Chondrocyte (in vitro differentiated cells): ENCODE data around the gene FBRS. TPM values are rescaled to one million over a fixed set of nuclear protein-coding genes. Genes with fewer than 3 reads are reported as not detected.

ENCODE experiments used
- DNase-seq: peaks from one replicate; pipeline ENCODE4 v3.0.0; 2021; ENCODE audit warnings: mixed read lengths, low spot score
- H3K27ac Mint-ChIP-seq: one replicate; pipeline ENCODE4 v1.8.0; 2021; ENCODE audit warnings: mild to moderate bottlenecking, moderate library complexity, mixed read lengths; ENCODE audit not compliant: unreplicated experiment
- H3K27me3 Mint-ChIP-seq: 2 replicates; pipeline ENCODE4 v1.8.0; 2021; ENCODE audit warnings: low read depth, mixed read lengths
- H3K36me3 Mint-ChIP-seq: 2 replicates; pipeline ENCODE4 v1.8.0; 2021; ENCODE audit warnings: low read depth, mixed read lengths
- H3K4me1 Mint-ChIP-seq: 2 replicates; pipeline ENCODE4 v1.8.0; 2021; ENCODE audit warnings: low read depth, mild to moderate bottlenecking, mixed read lengths
- H3K4me3 Mint-ChIP-seq: one replicate; pipeline ENCODE4 v1.8.0; 2021; ENCODE audit warnings: mild to moderate bottlenecking, moderate library complexity, mixed read lengths; ENCODE audit not compliant: unreplicated experiment
- H3K9me3 Mint-ChIP-seq: 2 replicates; pipeline ENCODE4 v1.8.0; 2021; ENCODE audit warnings: low read depth, mixed read lengths
- total RNA-seq: library from RNA; stranded (reverse); gene quantifications from 3 replicates; pipeline ENCODE4 v1.2.1, GENCODE V29; 2021
- TF ChIP-seq, protein P1 (sequence below): fragments of 200-600 bp; sonication (generic); IDR thresholded peaks from 2 replicates; pipeline ENCODE4 v1.5.0; 2021; ENCODE audit warnings: antibody characterized with exemption, mild to moderate bottlenecking, moderate library complexity

The FBRS gene
- total RNA-seq, 1 donor from 2014 or later = 49.9 TPM

DNA sequence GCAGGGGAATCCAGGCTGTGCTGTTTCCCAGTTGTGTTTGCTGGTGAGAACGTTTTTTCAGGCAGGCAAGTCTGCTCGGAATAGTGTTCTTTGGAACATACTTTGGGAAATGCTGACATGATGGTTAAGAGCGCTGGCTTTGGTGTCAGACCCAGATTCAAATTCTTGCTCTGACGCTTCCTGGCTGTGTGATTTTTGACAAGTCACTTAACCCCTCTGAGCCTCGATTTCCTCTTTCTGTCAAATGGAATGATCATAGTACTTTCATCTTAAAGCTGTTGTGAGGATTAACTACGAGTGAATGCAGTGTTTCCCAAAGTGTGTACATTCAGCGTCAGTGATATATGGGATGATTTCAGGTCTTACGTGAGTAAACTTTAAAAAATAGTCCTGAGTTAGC lies 4.8 kb downstream of the FBRS start:
- DNase-seq = no peak
- Mint-ChIP-seq H3K36me3 (peaks cover 30% of the 10 kb centered on the region), H3K27ac (no peak overlapping the region), H3K4me1 (peaks cover 28% of the 10 kb centered on the region), H3K9me3 (no peaks in the 10 kb centered on the region), H3K27me3 (no peaks in the 10 kb centered on the region), H3K4me3 (no peak overlapping the region)
- TF ChIP-seq, protein P1, sequence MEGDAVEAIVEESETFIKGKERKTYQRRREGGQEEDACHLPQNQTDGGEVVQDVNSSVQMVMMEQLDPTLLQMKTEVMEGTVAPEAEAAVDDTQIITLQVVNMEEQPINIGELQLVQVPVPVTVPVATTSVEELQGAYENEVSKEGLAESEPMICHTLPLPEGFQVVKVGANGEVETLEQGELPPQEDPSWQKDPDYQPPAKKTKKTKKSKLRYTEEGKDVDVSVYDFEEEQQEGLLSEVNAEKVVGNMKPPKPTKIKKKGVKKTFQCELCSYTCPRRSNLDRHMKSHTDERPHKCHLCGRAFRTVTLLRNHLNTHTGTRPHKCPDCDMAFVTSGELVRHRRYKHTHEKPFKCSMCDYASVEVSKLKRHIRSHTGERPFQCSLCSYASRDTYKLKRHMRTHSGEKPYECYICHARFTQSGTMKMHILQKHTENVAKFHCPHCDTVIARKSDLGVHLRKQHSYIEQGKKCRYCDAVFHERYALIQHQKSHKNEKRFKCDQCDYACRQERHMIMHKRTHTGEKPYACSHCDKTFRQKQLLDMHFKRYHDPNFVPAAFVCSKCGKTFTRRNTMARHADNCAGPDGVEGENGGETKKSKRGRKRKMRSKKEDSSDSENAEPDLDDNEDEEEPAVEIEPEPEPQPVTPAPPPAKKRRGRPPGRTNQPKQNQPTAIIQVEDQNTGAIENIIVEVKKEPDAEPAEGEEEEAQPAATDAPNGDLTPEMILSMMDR = no peak

DNA sequence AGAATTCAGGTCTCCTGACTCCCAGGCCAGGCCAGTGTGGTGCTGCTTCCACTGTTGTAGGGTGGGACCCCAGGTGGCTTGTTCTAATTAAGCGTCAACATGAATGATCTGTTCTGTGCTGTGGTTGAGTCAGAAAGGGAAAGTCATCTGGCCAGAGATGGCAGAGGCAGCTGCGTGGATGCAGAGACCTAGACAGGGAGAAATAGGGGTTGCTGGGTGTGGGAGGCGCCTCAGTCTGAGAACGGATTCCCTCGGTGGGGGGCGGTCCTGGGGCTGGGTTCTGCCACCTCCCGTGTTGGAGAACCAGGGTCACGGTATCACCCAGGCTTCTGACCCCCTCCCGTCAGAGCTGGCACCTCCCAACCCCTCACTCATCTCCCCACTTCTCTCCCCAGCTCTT lies 5.6 kb downstream of the FBRS start:
- TF ChIP-seq, protein P1 = no peak
- no peak for DNase-seq
- Mint-ChIP-seq H3K4me1 (peaks cover 28% of the 10 kb centered on the region), H3K27ac (no peak overlapping the region), H3K4me3 (no peak overlapping the region), H3K27me3 (no peaks in the 10 kb centered on the region), H3K36me3 (peaks cover 33% of the 10 kb centered on the region), H3K9me3 (no peaks in the 10 kb centered on the region)

DNA sequence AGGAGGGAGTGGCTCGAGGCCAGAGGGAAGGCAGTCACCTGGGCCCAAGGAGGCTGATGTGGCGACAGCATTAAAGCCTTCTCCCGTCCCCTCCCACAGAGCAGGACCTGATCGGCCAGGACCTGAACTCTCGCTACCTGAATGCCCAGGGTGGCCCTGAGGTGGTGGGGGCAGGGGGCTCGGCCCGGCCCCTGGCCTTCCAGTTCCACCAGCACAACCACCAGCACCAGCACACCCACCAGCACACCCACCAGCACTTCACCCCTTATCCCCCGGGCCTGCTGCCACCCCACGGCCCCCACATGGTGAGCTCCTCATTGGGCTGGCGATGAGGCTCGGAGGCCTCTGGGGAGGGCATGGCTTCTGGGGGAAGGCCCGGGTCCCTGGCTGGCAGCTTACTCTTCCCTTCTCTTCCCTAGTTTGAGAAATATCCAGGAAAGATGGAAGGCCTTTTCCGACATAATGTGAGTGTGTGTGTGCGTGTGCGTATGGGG lies 6.4 kb downstream of the FBRS start:
- H3K36me3 Mint-ChIP-seq = peaks cover 35% of the 10 kb centered on the region
- H3K27ac Mint-ChIP-seq = no peak overlapping the region
- no peaks in the 10 kb centered on the region for H3K27me3 Mint-ChIP-seq
- TF ChIP-seq, protein P1 = no peak
- H3K4me3 Mint-ChIP-seq = no peak overlapping the region
- H3K9me3 Mint-ChIP-seq = no peaks in the 10 kb centered on the region
- peaks cover 28% of the 10 kb centered on the region for H3K4me1 Mint-ChIP-seq
- no peak for DNase-seq

DNA sequence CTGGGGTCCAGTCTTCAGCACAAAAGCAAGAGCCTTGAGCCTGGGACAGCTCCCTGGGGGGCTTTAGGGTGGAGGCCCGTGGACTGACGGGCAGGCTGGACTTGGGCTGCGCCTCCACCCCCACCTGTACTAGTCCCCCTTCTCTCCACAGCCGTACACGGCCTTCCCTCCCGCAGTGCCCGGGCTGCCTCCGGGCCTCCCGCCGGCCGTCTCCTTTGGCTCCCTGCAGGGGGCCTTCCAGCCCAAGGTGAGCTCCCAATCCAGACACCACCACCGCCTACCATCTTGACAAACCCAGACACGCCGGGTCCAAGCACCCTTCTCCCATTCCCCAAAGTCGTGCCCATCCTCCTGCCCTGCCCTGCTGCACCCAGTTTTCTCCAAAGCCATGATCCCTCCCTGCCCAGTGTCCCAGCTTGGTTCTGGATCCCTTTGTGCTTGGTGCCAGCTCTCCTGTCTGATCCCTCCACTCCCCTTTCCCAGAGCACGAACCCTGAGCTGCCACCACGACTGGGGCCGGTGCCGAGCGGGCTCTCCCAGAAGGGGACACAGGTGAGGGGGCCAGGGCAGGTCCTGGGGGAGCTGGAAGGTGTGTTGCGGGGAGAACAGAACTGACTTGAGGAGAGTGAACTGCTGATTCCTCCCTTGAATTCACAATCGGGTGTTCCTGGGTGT lies 7.1 kb downstream of the FBRS start:
- Mint-ChIP-seq H3K27me3 (no peaks in the 10 kb centered on the region), H3K4me1 (peaks cover 27% of the 10 kb centered on the region), H3K4me3 (no peak overlapping the region), H3K27ac (no peak overlapping the region), H3K9me3 (no peaks in the 10 kb centered on the region), H3K36me3 (peaks cover 35% of the 10 kb centered on the region)
- TF ChIP-seq, protein P1 = no peak
- DNase-seq = no peak

DNA sequence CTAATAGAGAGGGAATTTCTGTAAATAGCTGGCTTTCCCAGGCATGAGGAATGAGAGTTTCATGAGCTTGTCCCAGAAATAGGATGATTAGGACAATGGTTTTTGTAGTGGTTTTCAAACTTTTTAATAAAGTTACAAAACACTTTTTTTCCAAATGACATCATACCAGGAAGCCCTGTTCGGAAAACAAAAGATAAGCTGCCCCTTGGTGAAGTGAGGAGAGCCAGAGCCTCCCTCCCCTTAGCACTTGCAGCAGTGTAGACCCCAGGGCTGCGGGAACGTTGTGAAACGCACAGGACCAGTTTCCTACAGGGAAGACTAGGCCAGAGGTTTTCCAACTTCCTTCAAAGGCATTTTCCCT lies 7.6 kb downstream of the FBRS start:
- H3K27me3 Mint-ChIP-seq = no peaks in the 10 kb centered on the region
- peaks cover 35% of the 10 kb centered on the region for H3K36me3 Mint-ChIP-seq
- no peak overlapping the region for H3K27ac Mint-ChIP-seq
- H3K4me3 Mint-ChIP-seq = no peak overlapping the region
- TF ChIP-seq, protein P1 = no peak
- H3K9me3 Mint-ChIP-seq = no peaks in the 10 kb centered on the region
- peaks cover 22% of the 10 kb centered on the region for H3K4me1 Mint-ChIP-seq
- no peak for DNase-seq
